ENCODE results near the gene HRG. TPM values are rescaled to one million over a fixed set of nuclear protein-coding genes. Genes with fewer than 3 reads are reported as not detected.

HRG gene
- total and polyA plus RNA-seq, 2 of the 8 experiments (the other 6 are each of a cell fraction or from before 2014, with no cell fraction given) = 0.03 to 0.15 TPM

GRCh38 chr3:186628756-186629155, 37.1 kb upstream of the HRG start:
- DNase-seq (ENCODE audit: low read depth in 1 of 2, low spot score in 2 of 2) (no peak), FAIRE-seq (no peak)
- 86% methylated on average over 7 of the region's 7 CpGs; no CpG with 5 or more reads in 1 of the 2 experiments for WGBS, 2 experiments (ENCODE audit: extremely low coverage in 1 of 2, insufficient coverage in 1 of 2, insufficient read length in 1 of 2, insufficient replicate concordance in 2 of 2, low coverage in 1 of 2, low lambda C conversion rate in 2 of 2, missing lambda C conversion rate in 1 of 2)
- no peak overlapping the region for H3K14ac ChIP-seq (ENCODE audit: insufficient read length)
- no peak overlapping the region for H3K27ac ChIP-seq (ENCODE audit: low read depth, low read length)
- no peak overlapping the region for H3K9ac ChIP-seq (replicated peaks in 1 of 4; ENCODE audit: extremely low read depth in 1 of 4, low read depth in 3 of 4, low read length in 3 of 4)
- no peak overlapping the region for H2BK12ac ChIP-seq (ENCODE audit: low read depth, low read length)
- no peak overlapping the region for H2AK5ac ChIP-seq (ENCODE audit: low read depth, low read length)
- no peak overlapping the region for H2BK5ac ChIP-seq (ENCODE audit: low read depth, low read length)
- no peak overlapping the region for H2BK120ac ChIP-seq (replicated peaks; ENCODE audit: low read depth, low read length)
- no peak overlapping the region for H3K23ac ChIP-seq (ENCODE audit: insufficient read length)
- ChIA-PET CTCF (ENCODE audit: partially characterized antibody) (no interaction called here), POLR2A (ENCODE audit: partially characterized antibody) (no interaction called here)
- no peaks in the 10 kb centered on the region for H4K20me1 ChIP-seq (replicated peaks in 1 of 2; ENCODE audit: control insufficient read depth in 1 of 2, insufficient read depth in 2 of 2, low read length in 2 of 2)
- no peaks in the 10 kb centered on the region for H3K27me3 ChIP-seq (replicated peaks in 1 of 4; ENCODE audit: control insufficient read depth in 3 of 4, extremely low read depth in 1 of 4, insufficient read depth in 3 of 4, low read length in 3 of 4)
- H3K4me2 ChIP-seq (ENCODE audit: insufficient read depth in 1 of 2, low read depth in 2 of 2, low read length in 2 of 2) = no peak overlapping the region
- no peak overlapping the region for H3K4me3 ChIP-seq (ENCODE audit: extremely low read depth in 1 of 4, insufficient read depth in 2 of 4, low read depth in 3 of 4, low read length in 4 of 4)
- no peaks in the 10 kb centered on the region for H3K79me2 ChIP-seq (ENCODE audit: control insufficient read depth in 1 of 2, insufficient read depth in 2 of 2, low read length in 2 of 2)
- H3K4me1 ChIP-seq (replicated peaks in 1 of 4; ENCODE audit: control insufficient read depth in 3 of 4, insufficient read depth in 4 of 4, low read length in 3 of 4) = no peaks in the 10 kb centered on the region
- no peak overlapping the region for H4K8ac ChIP-seq (ENCODE audit: extremely low read depth, insufficient read depth, low read length)
- no peak overlapping the region for H4K5ac ChIP-seq (ENCODE audit: insufficient read length, low read depth, low read length)
- peaks cover 3% of the 10 kb centered on the region; the same call in 1 of the 2 replicates for H3K23me2 ChIP-seq (ENCODE audit: low read depth, low read length)
- no peak overlapping the region for H2AFZ ChIP-seq (ENCODE audit: low read length)
- H3K79me1 ChIP-seq (ENCODE audit: low read depth, low read length) = no peaks in the 10 kb centered on the region
- no peak overlapping the region for H2BK15ac ChIP-seq (ENCODE audit: low read length)
- H2BK20ac ChIP-seq (ENCODE audit: low read length) = no peak overlapping the region
- no peak overlapping the region for H3K56ac ChIP-seq (replicated peaks; ENCODE audit: insufficient read length, low read depth, low read length)
- H3K9me3 ChIP-seq (ENCODE audit: insufficient read depth in 2 of 2, low read depth in 1 of 2, low read length in 1 of 2) = no peaks in the 10 kb centered on the region
- no peak overlapping the region for H3K4ac ChIP-seq (replicated peaks; ENCODE audit: insufficient read length, low read depth, low read length)
- no peak overlapping the region for H3K18ac ChIP-seq (ENCODE audit: extremely low read depth, low read length)
- H4K91ac ChIP-seq (replicated peaks; ENCODE audit: insufficient read length, low read length) = no peak overlapping the region
- no peaks in the 10 kb centered on the region for H3K36me3 ChIP-seq (ENCODE audit: control insufficient read depth in 2 of 4, insufficient read depth in 4 of 4, low read length in 3 of 4)
- TF ChIP-seq SIN3A (conservative IDR thresholded peaks at IDR 0.05 in 1 of 2, IDR thresholded peaks at IDR 0.05 in 1 of 2; ENCODE audit: low read depth in 1 of 2, low read length in 2 of 2) = no peak
- TF ChIP-seq POLR2A (IDR thresholded peaks at IDR 0.05; ENCODE audit: control extremely low read depth in 1 of 2, low read depth in 2 of 2, low read length in 2 of 2) = no peak
- no peak for TF ChIP-seq POLR2AphosphoS5 (IDR thresholded peaks at IDR 0.05; ENCODE audit: low read depth, low read length)
- no peak for TF ChIP-seq BACH1 (IDR thresholded peaks at IDR 0.05; ENCODE audit: low read length)
- no peak for TF ChIP-seq CBX8 (IDR thresholded peaks at IDR 0.05; ENCODE audit: borderline replicate concordance, low read depth, low read length)
- TF ChIP-seq MAX (IDR thresholded peaks at IDR 0.05) = no peak
- no peak for TF ChIP-seq EZH2 (IDR thresholded peaks at IDR 0.05; ENCODE audit: low read depth, low read length, severe bottlenecking)
- no peak for TF ChIP-seq HDAC6 (IDR thresholded peaks at IDR 0.05; ENCODE audit: low read depth, low read length)
- TF ChIP-seq ASH2L (IDR thresholded peaks at IDR 0.05; ENCODE audit: low read length) = no peak
- TF ChIP-seq GTF2F1 (IDR thresholded peaks at IDR 0.05; ENCODE audit: borderline replicate concordance, low read depth, low read length) = no peak
- no peak for TF ChIP-seq TEAD4 (IDR thresholded peaks at IDR 0.05; ENCODE audit: low read depth, low read length)
- TF ChIP-seq JUND (IDR thresholded peaks at IDR 0.05; ENCODE audit: low read length) = no peak
- TF ChIP-seq RFX5 (IDR thresholded peaks at IDR 0.05; ENCODE audit: borderline replicate concordance, low read depth, low read length) = no peak
- TF ChIP-seq SAP30 (IDR thresholded peaks at IDR 0.05; ENCODE audit: insufficient read depth, insufficient replicate concordance, low read length) = no peak
- TF ChIP-seq TAF1 (IDR thresholded peaks at IDR 0.05; ENCODE audit: low read depth, low read length) = no peak
